DND-41 (cell line): ENCODE measurements around the gene FXYD4.

ENCODE experiments used
- ATAC-seq: fragments of 200-7000 bp; cut with Tn5 transposase; 3 replicates; pipeline ENCODE4 v1.9.1; 2021; ENCODE audit warnings: low read depth; ENCODE audit not compliant: insufficient read depth
- DNase-seq: peaks from one replicate; pipeline ENCODE4 v3.0.0-alpha.2; 2020
- H2AFZ ChIP-seq: 2 replicates; pipeline ENCODE4 v1.6.0; 2012; ENCODE audit warnings: low read depth, low read length
- H3K27ac ChIP-seq: 2 replicates; pipeline ENCODE4 v1.5.1; 2012; ENCODE audit warnings: low read length, inconsistent platforms
- H3K27me3 ChIP-seq: fragments of 200-600 bp; sonication (generic); 2 replicates; pipeline ENCODE4 v1.6.0; 2012; ENCODE audit warnings: low read length, mild to moderate bottlenecking, inconsistent platforms; ENCODE audit not compliant: insufficient read depth, poor library complexity
- H3K36me3 ChIP-seq: 2 replicates; pipeline ENCODE4 v1.5.1; 2012; ENCODE audit warnings: low read length, inconsistent platforms; ENCODE audit not compliant: insufficient read depth
- H3K4me1 ChIP-seq: 2 replicates; pipeline ENCODE4 v1.5.1; 2012; ENCODE audit warnings: mild to moderate bottlenecking, low read length; ENCODE audit not compliant: insufficient read depth
- H3K4me2 ChIP-seq: 2 replicates; pipeline ENCODE4 v1.6.0; 2012; ENCODE audit warnings: mild to moderate bottlenecking, moderate library complexity, low read length, inconsistent platforms; ENCODE audit not compliant: insufficient read depth
- H3K4me3 ChIP-seq, 2 experiments: fragments of 200-600 bp in 1 of 2; shearing (Covaris generic) in 1 of 2; 2 replicates each; pipeline ENCODE4 v1.5.1; 2012 to 2016; ENCODE audit warnings: inconsistent platforms in 2 of 2, low read length in 2 of 2, mild to moderate bottlenecking in 2 of 2, low read depth in 1 of 2, moderate library complexity in 1 of 2
- H3K79me2 ChIP-seq: 2 replicates; pipeline ENCODE4 v1.6.0; 2012; ENCODE audit warnings: low read length, inconsistent platforms; ENCODE audit not compliant: insufficient read depth
- H3K9ac ChIP-seq: 2 replicates; pipeline ENCODE4 v1.6.0; 2012; ENCODE audit warnings: low read depth, mild to moderate bottlenecking, inconsistent platforms, low read length, moderate library complexity
- H3K9me3 ChIP-seq: 2 replicates; pipeline ENCODE4 v1.5.1; 2012; ENCODE audit warnings: low read length, moderate library complexity, mild to moderate bottlenecking, inconsistent platforms; ENCODE audit not compliant: insufficient read depth, severe bottlenecking
- H4K20me1 ChIP-seq: 2 replicates; pipeline ENCODE4 v1.6.0; 2012; ENCODE audit warnings: low read length; ENCODE audit not compliant: insufficient read depth
- CTCF ChIP-seq: IDR thresholded peaks from 2 replicates; pipeline ENCODE4 v1.5.1; 2012; ENCODE audit warnings: borderline replicate concordance, low read length, moderate library complexity, mild to moderate bottlenecking; ENCODE audit not compliant: poor library complexity, severe bottlenecking; ENCODE audit errors: extremely low read depth
- EZH2 ChIP-seq: IDR thresholded peaks from 3 replicates; pipeline ENCODE4 v1.6.1; 2012; ENCODE audit warnings: borderline replicate concordance, low read depth, mild to moderate bottlenecking, moderate library complexity, low read length, inconsistent platforms; ENCODE audit not compliant: severe bottlenecking

Gene FXYD4

GRCh38 chr10:43377424-43377883 is 6.0 kb downstream of the FXYD4 start:
- Histone ChIP-seq H3K9ac (no peak overlapping the region), H3K4me3 (no peak overlapping the region)

GRCh38 chr10:43380610-43381222 is 9.3 kb downstream of the FXYD4 start:
- DNase-seq (no peak), ATAC-seq (peak; percentile 36)

More at GRCh38 chr10:43377424-43377883, 6.0 kb downstream of the FXYD4 start:
- Histone ChIP-seq H3K27me3 (no peaks in the 10 kb centered on the region), H3K36me3 (no peaks in the 10 kb centered on the region), H3K4me1 (no peaks in the 10 kb centered on the region), H2AFZ (no peak overlapping the region), H4K20me1 (no peaks in the 10 kb centered on the region), H3K79me2 (no peaks in the 10 kb centered on the region), H3K4me2 (no peak overlapping the region), H3K9me3 (no peaks in the 10 kb centered on the region), H3K27ac (no peak overlapping the region)
- no peak for TF ChIP-seq CTCF
- TF ChIP-seq EZH2 = no peak
- ATAC-seq (no peak), DNase-seq (no peak)

GRCh38 chr10:43383204-43383971 is 12.0 kb downstream of the FXYD4 start:
- H2AFZ ChIP-seq = no peak overlapping the region
- no peaks in the 10 kb centered on the region for H3K9me3 ChIP-seq
- H3K4me3 ChIP-seq = no peak overlapping the region
- DNase-seq (no peak), ATAC-seq (peak; percentile 35)
- H3K79me2 ChIP-seq = peaks cover 19% of the 10 kb centered on the region
- no peak for TF ChIP-seq EZH2
- no peak for TF ChIP-seq CTCF
- H3K4me1 ChIP-seq = no peaks in the 10 kb centered on the region
- H3K27me3 ChIP-seq = no peaks in the 10 kb centered on the region
- no peak overlapping the region for H3K27ac ChIP-seq
- peaks cover 35% of the 10 kb centered on the region for H3K36me3 ChIP-seq
- H3K4me2 ChIP-seq = no peak overlapping the region
- peaks cover 32% of the 10 kb centered on the region for H4K20me1 ChIP-seq
- no peak overlapping the region for H3K9ac ChIP-seq

More at GRCh38 chr10:43380610-43381222, 9.3 kb downstream of the FXYD4 start:
- H3K4me1 ChIP-seq = no peaks in the 10 kb centered on the region
- no peaks in the 10 kb centered on the region for H3K9me3 ChIP-seq
- no peak overlapping the region for H2AFZ ChIP-seq
- H3K9ac ChIP-seq = no peak overlapping the region
- H3K27me3 ChIP-seq = no peaks in the 10 kb centered on the region
- TF ChIP-seq CTCF = peak; percentile 44
- TF ChIP-seq EZH2 = no peak
- H3K36me3 ChIP-seq = peaks cover 10% of the 10 kb centered on the region; the same call in 1 of the 2 replicates
- no peak overlapping the region for H3K4me3 ChIP-seq
- H3K4me2 ChIP-seq = no peak overlapping the region
- peaks cover 12% of the 10 kb centered on the region; the same call in 1 of the 2 replicates for H4K20me1 ChIP-seq
- no peaks in the 10 kb centered on the region for H3K79me2 ChIP-seq
- H3K27ac ChIP-seq = no peak overlapping the region
